SH-SY5Y (cell line): ENCODE results near the gene SETD4.

Source experiments
- GATA2 ChIP-seq: IDR thresholded peaks from 2 replicates; pipeline ENCODE4 v1.6.1; 2011; ENCODE audit warnings: mild to moderate bottlenecking, low read depth, low read length
- GATA3 ChIP-seq: IDR thresholded peaks from 2 replicates; pipeline ENCODE4 v1.6.1; 2011; ENCODE audit warnings: low read depth, mild to moderate bottlenecking, low read length, moderate library complexity

GRCh38 chr21:36064085-36064460, 3.7 kb upstream of the SETD4 start:
- TF ChIP-seq GATA2 (no peak), GATA3 (no peak)
